DMS153 treated with DMSO at 0.1 percent for 48 hours (cell line): ENCODE data around the gene CLEC17A.
"Not testable (repeated sequence)": the region's sequence is repeated elsewhere in the genome, so short reads cannot be mapped to it uniquely, and the experiment has no call there.

Experiments used
- DNase-seq: peaks from one replicate; lab custom pipeline; 2025; ENCODE audit not compliant: unreplicated experiment; lab: John Stamatoyannopoulos, UW

CLEC17A gene

DNA sequence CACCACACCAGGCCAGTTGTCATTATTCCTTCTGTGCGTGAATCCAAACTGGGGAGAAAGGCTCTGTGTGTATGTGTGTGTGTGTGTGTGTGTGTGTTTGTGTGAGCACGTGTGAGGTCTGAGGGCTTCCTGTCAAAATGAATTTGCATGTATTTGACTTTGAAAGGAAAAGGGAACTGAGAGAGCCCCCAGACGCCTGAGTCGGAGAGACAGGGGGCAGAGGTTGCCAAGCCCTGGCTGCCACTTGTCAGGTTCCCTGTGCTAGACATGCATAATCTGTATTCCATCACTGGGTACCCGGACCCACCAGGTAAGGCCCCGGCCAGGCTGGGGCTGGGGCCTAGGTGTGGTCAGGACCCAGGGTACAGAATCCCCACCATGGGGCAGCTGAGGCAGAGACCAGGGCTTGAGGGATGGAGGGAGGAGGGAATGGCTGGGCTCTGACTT lies at the start of gene CLEC17A:
CLEC17A (plus strand) TSS at position 191 of the 447 bp plus-strand sequence; CDS start at position 268, 77 bp downstream.
- no peak for DNase-seq

DNA sequence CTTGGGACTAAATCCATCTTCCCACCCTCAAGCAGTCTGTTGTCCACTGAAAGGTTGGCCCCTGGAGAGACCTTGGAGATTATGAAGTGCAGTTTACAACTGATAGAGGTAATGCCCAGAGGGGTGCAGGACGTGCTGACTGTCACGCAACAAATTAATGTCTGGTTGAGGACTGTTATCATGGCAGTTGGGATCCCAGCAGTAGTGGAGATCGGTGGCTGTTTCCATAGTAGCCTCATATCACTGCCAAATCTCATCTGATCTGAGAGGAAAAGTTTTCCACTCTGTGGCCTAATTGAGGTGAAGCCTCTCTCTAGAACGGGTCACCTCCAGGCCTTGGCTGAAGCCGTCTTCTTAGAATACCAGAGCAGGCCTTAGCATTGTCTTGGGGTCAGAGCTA lies 49.4 kb upstream of the CLEC17A start:
- DNase-seq, result no peak

DNA sequence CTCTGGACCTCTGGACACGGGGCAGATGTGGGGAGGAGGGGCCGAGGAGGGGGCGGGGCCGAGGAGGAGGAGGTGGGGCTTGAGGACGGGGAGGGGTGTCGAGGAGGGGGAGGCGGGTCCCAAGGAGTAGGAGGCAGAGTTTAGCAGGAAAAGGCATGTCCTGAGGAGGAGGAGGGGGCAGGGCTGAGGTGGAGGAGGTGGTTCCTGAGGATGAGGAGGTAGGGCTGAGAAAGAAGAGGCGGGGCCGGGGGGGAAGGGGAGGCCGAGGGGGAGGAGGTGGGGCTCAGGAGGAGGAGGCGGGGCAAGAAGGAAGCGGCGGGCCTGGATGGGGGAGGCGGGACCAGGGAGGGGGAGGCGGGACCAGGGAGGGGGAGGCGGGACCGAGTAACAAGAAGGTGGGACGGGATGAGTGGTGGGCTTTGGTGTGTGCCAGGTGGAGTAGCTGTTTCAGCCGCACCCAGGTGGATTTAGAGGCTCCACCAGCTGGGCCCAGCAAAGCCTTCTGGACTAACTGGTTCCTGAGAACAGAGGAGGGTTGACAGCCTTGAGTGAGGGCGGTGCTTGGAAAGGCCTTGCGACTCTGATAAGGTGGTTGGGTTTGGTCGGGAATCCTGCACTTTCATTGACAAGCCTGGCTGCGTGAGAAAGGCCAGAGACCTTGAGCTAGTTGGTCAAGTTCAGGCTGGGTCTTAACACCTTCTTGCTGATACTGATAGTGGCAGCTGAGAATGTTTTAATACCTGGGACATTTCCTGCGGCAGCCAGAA lies 45.8 kb upstream of the CLEC17A start:
- DNase-seq, result no peak

GRCh38 chr19:14540741-14541525 lies 42.0 kb upstream of the CLEC17A start:
- DNase-seq, result no peak

DNA sequence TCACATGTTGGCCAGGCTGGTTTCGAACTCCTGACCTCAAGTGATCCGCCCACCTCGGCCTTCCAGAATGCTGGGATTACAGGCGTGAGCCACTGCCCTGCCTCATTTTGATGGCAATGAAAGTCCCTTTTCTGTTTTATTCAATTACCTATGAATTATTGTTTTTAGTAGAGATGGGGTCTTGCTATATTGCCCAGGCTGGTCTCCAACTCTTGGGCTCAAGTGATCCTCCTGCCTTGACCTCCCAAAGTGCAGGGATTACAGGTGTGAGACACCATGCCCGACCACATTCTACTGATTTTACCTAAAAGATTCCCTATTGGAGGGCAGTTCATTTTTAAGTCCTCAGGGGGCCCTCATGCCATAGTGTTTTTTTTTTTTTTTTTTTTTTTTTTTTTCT lies 40.9 kb upstream of the CLEC17A start:
- DNase-seq, result not testable (repeated sequence)

DNA sequence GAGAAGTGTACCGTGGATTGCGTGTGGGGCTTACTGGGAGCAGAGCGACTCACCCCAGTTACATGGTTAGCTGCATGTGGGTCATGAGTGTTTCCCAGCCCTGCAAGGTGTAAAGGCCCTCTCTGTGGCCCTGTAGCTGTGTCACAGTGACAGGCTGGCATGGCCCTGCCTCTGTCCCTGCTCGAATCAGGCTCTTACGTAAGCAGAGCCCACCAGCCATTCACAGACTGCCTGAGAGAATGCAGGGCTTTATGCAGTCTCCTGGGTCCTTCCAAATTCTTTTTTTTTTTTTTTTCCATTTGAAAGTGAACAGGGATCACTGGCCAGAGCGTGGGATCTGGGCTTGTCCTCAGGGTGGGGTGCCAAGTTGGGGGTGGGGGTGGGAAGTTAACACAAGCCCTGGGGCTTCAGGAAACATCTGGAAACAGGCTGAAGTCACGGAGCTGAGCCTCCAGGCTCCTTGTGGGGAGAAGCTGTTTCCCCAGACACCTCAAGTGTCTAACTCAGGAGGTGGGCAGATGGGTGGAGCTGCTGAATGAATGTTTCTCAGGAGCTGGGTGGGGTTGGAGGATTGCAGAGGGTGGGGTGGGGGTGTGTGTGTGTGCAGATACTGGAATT lies 40.1 kb upstream of the CLEC17A start:
- DNase-seq, result no peak

- no peak for DNase-seq
These were observed 38.8 kb upstream of the CLEC17A start for GRCh38 chr19:14544047-14544446.

DNA sequence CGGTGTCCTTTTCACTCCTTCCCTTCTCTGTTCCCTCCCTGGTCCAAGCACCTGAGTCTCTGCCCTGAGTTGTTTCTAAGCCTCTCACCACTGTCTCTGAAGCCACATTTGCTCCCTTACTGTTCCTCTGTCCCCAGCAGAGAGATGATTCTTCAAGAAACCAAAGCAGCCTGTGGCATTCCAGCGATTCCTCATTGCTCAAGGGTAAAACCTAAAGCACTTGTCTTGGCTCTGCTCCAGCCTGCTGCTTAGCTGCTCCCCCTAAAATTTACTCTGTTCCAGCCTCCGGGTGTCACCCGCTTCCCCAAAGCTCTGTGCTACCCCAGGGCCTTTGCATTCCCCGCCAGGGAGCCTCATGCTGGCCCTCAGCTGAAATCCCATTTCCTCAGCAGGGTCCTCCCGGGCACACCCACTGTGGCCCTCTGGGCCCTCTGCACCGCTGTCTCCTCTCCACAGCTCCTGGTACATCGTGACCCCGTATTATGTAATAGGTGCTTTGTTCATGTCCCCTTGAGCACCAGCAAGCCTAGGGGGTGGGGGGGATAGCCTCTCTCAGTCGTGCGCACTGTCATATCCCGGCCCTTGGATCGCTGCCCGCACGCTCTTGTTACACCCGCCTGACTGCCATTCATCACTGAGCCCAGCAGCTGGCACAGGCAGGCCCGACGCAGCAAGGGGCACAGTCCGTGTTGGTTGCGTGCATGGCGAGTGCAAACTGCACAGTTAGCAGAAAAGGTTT lies 37.7 kb upstream of the CLEC17A start:
- peak; percentile 93 for DNase-seq

- DNase-seq, result no peak
These were observed 37.2 kb upstream of the CLEC17A start for GRCh38 chr19:14545716-14546082.

DNA sequence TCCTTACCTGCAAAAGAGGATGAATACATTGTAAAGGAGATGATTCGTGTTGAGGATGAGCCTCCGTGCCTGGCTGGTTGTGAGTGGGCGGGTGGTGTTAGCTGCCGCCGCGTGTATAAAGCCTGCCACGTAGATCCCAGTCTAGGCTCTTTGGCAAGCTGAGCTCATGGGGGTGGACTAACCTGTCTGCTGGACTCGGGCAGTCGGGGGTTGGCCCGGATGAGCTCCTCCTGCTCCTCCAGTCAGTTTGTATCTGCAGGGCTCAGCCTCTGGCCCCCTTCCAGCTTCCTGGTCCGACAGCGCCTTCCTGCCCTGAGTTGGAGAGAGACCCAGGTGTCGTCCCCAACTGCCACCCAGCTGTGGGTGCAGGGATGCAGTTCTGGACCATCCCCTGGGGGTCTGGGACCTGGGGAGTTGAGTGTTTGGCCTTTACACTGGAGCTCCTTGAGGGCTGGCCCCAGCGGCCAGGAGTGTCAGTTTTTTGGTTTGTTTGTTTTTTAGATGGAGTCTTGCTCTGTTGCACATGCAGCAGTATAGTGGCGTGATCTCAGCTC lies 32.6 kb upstream of the CLEC17A start:
- DNase-seq, result peak; percentile 67

DNA sequence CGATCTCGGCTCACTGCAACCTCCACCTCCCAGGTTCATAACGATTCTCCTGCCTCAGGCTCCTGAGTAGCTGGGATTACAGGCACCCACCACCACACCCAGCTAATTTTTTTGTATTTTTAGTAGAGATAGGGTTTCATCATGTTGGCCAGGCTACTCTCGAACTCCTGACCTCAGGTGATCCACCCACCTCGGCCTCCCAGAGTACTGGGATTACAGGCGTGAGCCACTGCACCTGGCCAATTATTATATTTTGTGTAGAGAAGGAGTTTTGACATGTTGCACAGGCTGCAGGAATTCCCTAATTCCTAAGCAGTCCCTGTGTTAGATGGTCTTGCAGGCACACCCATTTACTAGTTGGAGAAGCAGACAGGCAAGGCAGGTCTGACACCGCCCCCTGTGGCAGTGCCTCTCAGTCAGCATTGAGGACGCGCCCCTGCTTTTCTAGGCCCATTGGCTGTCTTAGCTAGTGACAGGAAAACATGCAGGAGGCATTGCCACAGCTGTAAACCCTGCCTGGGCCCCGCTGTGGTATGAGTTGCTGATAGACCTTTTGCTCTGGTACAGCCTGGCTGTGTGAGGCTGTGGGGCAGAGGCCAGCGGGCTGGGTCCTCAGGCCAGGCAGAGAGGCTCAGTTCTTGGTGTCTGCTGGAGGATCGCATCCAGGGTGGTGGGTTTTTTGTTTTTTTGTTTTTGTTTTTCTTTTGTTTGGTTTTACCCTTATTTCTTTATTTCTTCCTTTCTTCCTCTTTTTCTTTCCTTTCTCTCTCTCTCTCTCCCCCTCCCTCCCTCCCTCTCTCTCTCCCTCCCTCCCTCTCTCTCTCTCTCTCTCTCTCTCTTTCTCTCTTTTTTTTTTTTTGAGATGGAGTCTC lies 31.5 kb upstream of the CLEC17A start:
- DNase-seq, result not testable (repeated sequence)

DNA sequence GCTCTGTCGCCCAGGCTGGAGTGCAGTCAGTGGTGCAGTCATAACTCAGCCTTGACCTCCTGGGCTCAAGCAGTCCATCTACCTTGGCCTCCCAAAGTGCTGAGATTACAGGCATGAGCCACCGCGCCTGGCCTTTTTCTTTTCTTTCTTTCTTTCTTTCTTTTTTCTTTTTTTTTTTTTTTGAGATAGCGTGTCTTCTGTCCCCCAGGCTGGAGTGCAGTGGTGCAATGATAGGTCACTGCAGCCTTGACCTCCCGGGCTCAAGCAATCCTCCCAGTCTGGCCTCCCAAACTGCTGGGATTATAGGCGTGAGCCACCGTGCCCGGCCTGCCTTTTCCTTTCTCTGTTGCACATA lies 30.9 kb upstream of the CLEC17A start:
- DNase-seq, result not testable (repeated sequence)

- no peak for DNase-seq
These were observed 29.6 kb upstream of the CLEC17A start for GRCh38 chr19:14553042-14553938.

- no peak for DNase-seq
These were observed 29.0 kb upstream of the CLEC17A start for GRCh38 chr19:14553939-14554243.

DNA sequence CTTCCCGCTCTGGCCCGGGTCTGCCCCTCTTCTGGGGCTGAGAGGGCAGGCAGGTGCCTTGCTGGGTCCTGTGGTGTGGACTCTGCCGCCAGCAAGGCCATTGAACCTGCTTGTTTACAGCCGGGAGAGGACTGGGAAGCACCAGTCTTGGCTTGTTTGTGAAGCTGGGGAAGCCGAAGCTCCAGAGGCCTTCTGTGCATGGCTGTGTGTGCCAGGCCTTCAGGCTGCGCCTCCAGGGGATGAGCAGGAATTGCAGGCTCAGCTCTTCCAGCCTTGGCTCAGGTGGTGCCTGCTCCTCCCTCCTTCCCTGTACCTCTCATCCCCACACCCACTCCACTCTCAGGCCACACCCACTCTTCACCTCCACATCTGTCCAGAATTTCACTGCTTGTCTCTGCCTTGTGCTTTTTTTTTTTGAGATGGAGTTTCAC lies 28.5 kb upstream of the CLEC17A start:
- peak; percentile 27 for DNase-seq

DNA sequence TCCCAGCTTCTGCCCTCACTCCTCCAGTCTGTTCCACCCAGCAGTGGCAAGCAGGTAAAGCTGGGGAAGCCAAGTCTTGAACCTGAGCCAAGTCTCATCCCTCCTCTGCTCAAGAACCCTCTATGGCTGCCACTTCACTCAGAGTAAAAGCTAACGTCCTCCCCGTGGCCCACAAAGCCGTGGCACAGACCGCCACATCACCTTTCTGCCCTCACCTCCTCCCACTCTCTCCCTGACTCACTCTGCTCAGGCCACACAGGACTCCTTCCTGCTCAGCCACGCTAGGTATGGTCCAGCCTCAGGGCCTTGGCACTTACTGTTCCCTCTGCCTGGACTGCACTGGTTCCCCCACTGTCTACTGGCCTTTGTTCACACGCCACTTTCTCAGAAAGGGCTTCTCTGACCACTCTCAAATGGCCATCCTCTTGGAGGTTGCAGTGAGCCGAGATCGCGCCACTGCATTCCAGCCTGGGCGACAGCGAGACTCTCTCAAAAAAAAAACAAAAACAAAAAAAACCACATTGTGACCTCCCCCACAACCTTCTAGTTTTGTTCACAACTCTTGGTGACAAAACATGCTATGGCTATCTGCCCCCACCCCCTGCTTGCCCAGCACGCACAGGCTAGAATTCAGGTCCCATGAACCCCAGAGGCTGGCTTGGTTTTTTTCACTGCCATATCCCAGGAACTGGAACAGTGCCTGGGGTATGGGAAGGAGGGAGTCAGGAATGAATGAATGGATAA lies 26.8 kb upstream of the CLEC17A start:
- no peak for DNase-seq

GRCh38 chr19:14556662-14557188 lies 26.2 kb upstream of the CLEC17A start:
- DNase-seq, result no peak
